Keratinocyte (primary cell): ENCODE data around the gene PLA1A. TPM values are rescaled to one million over a fixed set of nuclear protein-coding genes. Genes with fewer than 3 reads are reported as not detected.

Source experiments
- DNase-seq: peaks from one replicate; pipeline ENCODE4 v3.0.0-alpha.2; 2011; ENCODE audit warnings: low read depth, missing footprints, low spot score
- FAIRE-seq: peaks from 2 replicates; lab custom pipeline; 2011; peaks lifted over from hg19 to GRCh38; lab: Jason Lieb, UNC
- H2AFZ ChIP-seq: 2 replicates; pipeline ENCODE4 v1.6.0; 2012; ENCODE audit warnings: low read length, control low read depth, inconsistent platforms; ENCODE audit not compliant: control insufficient read depth
- H3K27ac ChIP-seq: 2 replicates; pipeline ENCODE4 v1.5.1; 2011; ENCODE audit warnings: low read length; ENCODE audit not compliant: control insufficient read depth, insufficient read depth
- H3K27me3 ChIP-seq: 3 replicates; pipeline ENCODE4 v1.6.0; 2011; ENCODE audit warnings: low read length; ENCODE audit not compliant: control insufficient read depth, insufficient read depth; ENCODE audit errors: extremely low read depth
- H3K36me3 ChIP-seq, 2 experiments: 2 replicates in 1 of 2; 3 replicates in 1 of 2; pipeline ENCODE4 v1.5.1; 2011; ENCODE audit warnings: low read length in 2 of 2, mild to moderate bottlenecking in 1 of 2; ENCODE audit not compliant: control insufficient read depth in 2 of 2, insufficient read depth in 2 of 2; ENCODE audit errors: extremely low read depth in 1 of 2
- H3K4me1 ChIP-seq: 3 replicates; pipeline ENCODE4 v1.5.1; 2011; ENCODE audit warnings: low read length; ENCODE audit not compliant: control insufficient read depth, insufficient read depth; ENCODE audit errors: extremely low read depth
- H3K4me2 ChIP-seq: 3 replicates; pipeline ENCODE4 v1.6.0; 2011; ENCODE audit warnings: low read depth, low read length; ENCODE audit not compliant: control insufficient read depth, insufficient read depth; ENCODE audit errors: extremely low read depth
- H3K4me3 ChIP-seq, 3 experiments: fragments of 200-600 bp in 1 of 3; sonication (generic) in 1 of 3; 2 replicates in 2 of 3; 3 replicates in 1 of 3; pipeline ENCODE4 v1.5.1; 2011 to 2016; ENCODE audit warnings: low read length in 3 of 3, mild to moderate bottlenecking in 3 of 3, control low read depth in 2 of 3, inconsistent platforms in 1 of 3, low read depth in 1 of 3, mixed read lengths in 1 of 3, mixed run types in 1 of 3, moderate library complexity in 1 of 3; ENCODE audit not compliant: control insufficient read depth in 2 of 3, insufficient read depth in 2 of 3; ENCODE audit errors: extremely low read depth in 1 of 3
- H3K79me2 ChIP-seq: 2 replicates; pipeline ENCODE4 v1.6.0; 2012; ENCODE audit warnings: low read length; ENCODE audit not compliant: control insufficient read depth, insufficient read depth
- H3K9ac ChIP-seq: 3 replicates; pipeline ENCODE4 v1.6.0; 2011; ENCODE audit warnings: low read length; ENCODE audit not compliant: control insufficient read depth, insufficient read depth; ENCODE audit errors: extremely low read depth
- H3K9me1 ChIP-seq: 3 replicates; pipeline ENCODE4 v1.6.0; 2011; ENCODE audit warnings: low read length; ENCODE audit not compliant: control insufficient read depth, insufficient read depth; ENCODE audit errors: extremely low read depth
- H3K9me3 ChIP-seq: 2 replicates; pipeline ENCODE4 v1.5.1; 2012; ENCODE audit warnings: low read depth, low read length; ENCODE audit not compliant: control insufficient read depth
- H4K20me1 ChIP-seq: 3 replicates; pipeline ENCODE4 v1.6.0; 2011; ENCODE audit warnings: low read length; ENCODE audit not compliant: control insufficient read depth, insufficient read depth; ENCODE audit errors: extremely low read depth
- EZH2 ChIP-seq: IDR thresholded peaks from one replicate; pipeline ENCODE4 v1.6.1; 2012; ENCODE audit warnings: inconsistent platforms, mild to moderate bottlenecking, low read length, moderate library complexity
- dilution Hi-C: fragments of 300-500 bp; cut with MboI; formaldehyde crosslinking; loops from one replicate; pipeline ENCODE4 v1.7.0; 2020; ENCODE audit warnings: low sequenced_read_pairs; ENCODE audit not compliant: extremely low pct_ligation_motif_present
- polyA plus RNA-seq, 5 experiments: library from polyadenylated mRNA; depleted of rRNA in 3 of 5; stranded (reverse) in 3 of 5; stranded (forward) in 1 of 5; unstranded in 1 of 5; fragments of >200 nt; gene quantifications; 1 replicate in 1 of 5; 2 replicates in 3 of 5; 3 replicates in 1 of 5; pipeline versions ENCODE4 v1.2.1 to v1.2.3, GENCODE V29; 2011 to 2012; ENCODE audit warnings: missing spikeins in 2 of 5, low read depth in 1 of 5, low replicate concordance in 1 of 5
- TF ChIP-seq, protein P1 (sequence below), 3 experiments: IDR thresholded peaks in 1 of 3; conservative IDR thresholded peaks in 1 of 3; optimal IDR thresholded peaks in 1 of 3; 2 replicates in 2 of 3; 3 replicates in 1 of 3; pipeline versions ENCODE3 to v1.5.1; 2011; ENCODE audit warnings: low read length in 3 of 3, mild to moderate bottlenecking in 3 of 3, moderate library complexity in 2 of 3, control low read depth in 1 of 3, inconsistent platforms in 1 of 3; ENCODE audit not compliant: insufficient read depth in 2 of 3; ENCODE audit errors: extremely low read depth in 1 of 3

The PLA1A gene
- polyA plus RNA-seq, 1 donor (not counting 4 experiments of a cell fraction or from before 2014, with no cell fraction given): not detected

DNA sequence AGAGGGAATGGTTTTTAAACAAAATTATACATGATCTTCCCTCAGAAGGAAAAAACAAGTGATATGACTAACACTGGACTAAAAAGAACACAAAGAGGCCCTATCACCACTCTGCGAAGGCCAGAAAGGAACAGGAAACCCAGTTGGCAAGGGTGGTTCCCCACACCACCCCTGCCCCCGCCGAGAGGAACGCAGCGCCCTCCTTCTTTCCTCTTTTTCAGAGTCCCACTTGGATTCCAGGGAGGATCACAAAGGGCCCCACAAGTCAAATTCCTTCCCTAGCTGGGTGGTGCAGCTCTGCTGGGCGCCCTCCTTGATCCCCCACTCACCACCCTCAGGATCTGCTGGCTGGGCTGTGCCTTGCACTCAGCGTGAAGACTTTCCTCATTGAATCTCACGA lies 29.8 kb downstream of the PLA1A start:
- no peak overlapping the region for H3K27ac ChIP-seq
- TF ChIP-seq EZH2: no peak
- TF ChIP-seq, protein P1, sequence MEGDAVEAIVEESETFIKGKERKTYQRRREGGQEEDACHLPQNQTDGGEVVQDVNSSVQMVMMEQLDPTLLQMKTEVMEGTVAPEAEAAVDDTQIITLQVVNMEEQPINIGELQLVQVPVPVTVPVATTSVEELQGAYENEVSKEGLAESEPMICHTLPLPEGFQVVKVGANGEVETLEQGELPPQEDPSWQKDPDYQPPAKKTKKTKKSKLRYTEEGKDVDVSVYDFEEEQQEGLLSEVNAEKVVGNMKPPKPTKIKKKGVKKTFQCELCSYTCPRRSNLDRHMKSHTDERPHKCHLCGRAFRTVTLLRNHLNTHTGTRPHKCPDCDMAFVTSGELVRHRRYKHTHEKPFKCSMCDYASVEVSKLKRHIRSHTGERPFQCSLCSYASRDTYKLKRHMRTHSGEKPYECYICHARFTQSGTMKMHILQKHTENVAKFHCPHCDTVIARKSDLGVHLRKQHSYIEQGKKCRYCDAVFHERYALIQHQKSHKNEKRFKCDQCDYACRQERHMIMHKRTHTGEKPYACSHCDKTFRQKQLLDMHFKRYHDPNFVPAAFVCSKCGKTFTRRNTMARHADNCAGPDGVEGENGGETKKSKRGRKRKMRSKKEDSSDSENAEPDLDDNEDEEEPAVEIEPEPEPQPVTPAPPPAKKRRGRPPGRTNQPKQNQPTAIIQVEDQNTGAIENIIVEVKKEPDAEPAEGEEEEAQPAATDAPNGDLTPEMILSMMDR (optimal IDR thresholded peaks at IDR 0.05 in 1 of 3, IDR thresholded peaks at IDR 0.05 in 1 of 3, conservative IDR thresholded peaks at IDR 0.05 in 1 of 3; ENCODE audit: extremely low read depth in 1 of 3, insufficient read depth in 2 of 3, low read length in 3 of 3): no peak
- H4K20me1 ChIP-seq: no peaks in the 10 kb centered on the region
- no peak overlapping the region for H3K9ac ChIP-seq
- H3K9me1 ChIP-seq: no peaks in the 10 kb centered on the region
- no peak for FAIRE-seq
- H2AFZ ChIP-seq: no peak overlapping the region
- no peaks in the 10 kb centered on the region for H3K79me2 ChIP-seq
- dilution Hi-C loops: no loop called here
- no peak for DNase-seq
- H3K4me3 ChIP-seq: no peak overlapping the region
- H3K36me3 ChIP-seq: no peaks in the 10 kb centered on the region
- H3K27me3 ChIP-seq: peaks cover 6% of the 10 kb centered on the region
- H3K4me2 ChIP-seq: no peak overlapping the region
- H3K4me1 ChIP-seq: no peaks in the 10 kb centered on the region
- no peaks in the 10 kb centered on the region for H3K9me3 ChIP-seq

DNA sequence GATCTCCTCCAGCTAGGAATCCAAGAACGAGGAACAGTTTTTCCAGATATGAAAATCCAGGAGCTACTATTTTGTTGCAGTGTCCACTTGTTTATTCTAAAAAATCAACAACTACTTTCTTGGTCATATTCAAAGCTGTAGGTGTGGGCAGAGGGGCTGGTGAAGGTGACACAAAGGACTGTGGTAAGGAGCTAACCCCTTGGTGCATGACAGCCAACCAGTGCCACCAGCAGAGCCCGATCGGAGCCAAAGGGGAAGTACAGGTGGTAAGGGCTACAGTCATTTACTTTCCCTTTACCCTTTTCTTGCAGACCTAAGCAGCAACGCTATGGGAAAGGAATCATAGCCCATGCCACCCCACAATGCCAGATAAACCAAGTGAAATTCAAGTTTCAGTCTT lies 30.7 kb downstream of the PLA1A start:
- Histone ChIP-seq H3K4me3 (no peak overlapping the region), H3K36me3 (no peaks in the 10 kb centered on the region), H3K27me3 (peaks cover 6% of the 10 kb centered on the region), H3K4me1 (no peaks in the 10 kb centered on the region), H3K79me2 (no peaks in the 10 kb centered on the region), H3K9ac (no peak overlapping the region), H3K9me3 (no peaks in the 10 kb centered on the region), H3K27ac (no peak overlapping the region), H4K20me1 (no peaks in the 10 kb centered on the region), H3K4me2 (no peak overlapping the region), H2AFZ (no peak overlapping the region), H3K9me1 (no peaks in the 10 kb centered on the region)
- DNase-seq (no peak), FAIRE-seq (no peak)
- TF ChIP-seq EZH2: no peak
- TF ChIP-seq, protein P1 (optimal IDR thresholded peaks at IDR 0.05 in 1 of 3, IDR thresholded peaks at IDR 0.05 in 1 of 3, conservative IDR thresholded peaks at IDR 0.05 in 1 of 3; ENCODE audit: extremely low read depth in 1 of 3, insufficient read depth in 2 of 3, low read length in 3 of 3): no peak
- dilution Hi-C loops: no loop called here
